ENCODE results near the gene C15orf40.
"Not testable (repeated sequence)": the region's sequence is repeated elsewhere in the genome, so short reads cannot be mapped to it uniquely, and the experiment has no call there.

C15orf40 gene

DNA sequence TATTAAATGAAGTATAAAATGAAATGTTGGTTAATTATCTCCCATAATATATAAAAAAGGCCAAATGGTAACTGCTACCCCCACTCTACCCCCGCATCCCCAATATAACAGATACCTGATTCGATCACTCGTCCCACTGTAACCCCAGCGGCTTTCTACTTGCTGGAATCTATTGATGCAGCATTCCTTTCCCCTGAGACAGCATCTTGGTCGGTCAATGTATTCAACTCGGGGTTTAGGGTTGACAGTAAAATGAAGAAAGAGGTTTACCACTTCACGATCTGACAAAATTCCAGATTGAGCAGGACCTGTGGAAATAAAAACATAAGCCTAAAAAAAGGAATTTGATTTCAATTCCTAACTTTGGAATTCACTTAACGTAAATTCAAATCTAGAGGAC is 18.6 kb upstream of the C15orf40 start:
- H3K36me3 ChIP-seq = peaks cover 87 to 97% (median 93%) of the 10 kb centered on the region in 11 experiments
- H3K4me2 ChIP-seq = no peak overlapping the region
- peaks cover 12 to 75% (median 52%) of the 10 kb centered on the region in 11 experiments; a peak in 20 of 22 replicates for H4K20me1 ChIP-seq

DNA sequence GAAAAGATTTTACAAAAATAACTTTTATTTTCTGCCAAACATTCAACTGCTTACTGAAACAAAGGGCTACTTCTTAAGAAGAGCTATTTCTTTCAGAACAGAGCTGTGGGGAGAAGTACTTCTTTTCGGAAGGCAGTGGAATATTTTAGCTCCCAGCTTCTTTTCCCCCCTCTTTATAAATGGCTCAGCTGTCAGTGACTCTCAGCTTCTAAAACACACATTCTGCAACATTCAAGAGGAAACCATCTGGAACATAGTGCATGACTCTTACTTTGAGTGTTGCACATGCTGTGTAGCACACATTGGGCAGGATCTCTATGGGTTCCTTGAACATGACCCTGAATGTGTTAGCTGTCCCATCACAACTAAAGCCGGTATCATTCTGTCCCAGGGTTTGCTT is 7.0 kb upstream of the C15orf40 start:
- 0 out of 22 replicates have a peak overlapping the region, but pooled peaks of 1 of the 11 experiments have one; percentile 19 for H3K9ac ChIP-seq
- no peak overlapping the region for H3K27ac ChIP-seq
- H3K36me3 ChIP-seq = peaks cover 56 to 87% (median 79%) of the 10 kb centered on the region in 11 experiments
- no peak overlapping the region for H3K4me3 ChIP-seq
- H4K20me1 ChIP-seq = peaks cover 0 to 39% (median 22%) of the 10 kb centered on the region in 11 experiments; a peak in 16 of 22 replicates
- H3K9me3 ChIP-seq (replicated peaks in 1 of 11) = peaks cover 0 to 5% (median 0%) of the 10 kb centered on the region in 11 experiments; a peak in 5 of 22 replicates
- TF ChIP-seq Cebpa-rat (IDR thresholded peaks at IDR 0.05) = no peak
- peaks cover under 1 to 29% (median 14%) of the 10 kb centered on the region in 10 experiments; a peak in 15 of 20 replicates for H3K4me1 ChIP-seq
- H3K4me2 ChIP-seq = no peak overlapping the region
- H3K27me3 ChIP-seq = no peaks in the 10 kb centered on the region

More for the DNA sequence above, 18.6 kb upstream of the C15orf40 start:
- no peaks in the 10 kb centered on the region for H3K4me1 ChIP-seq
- H3K9ac ChIP-seq = no peak overlapping the region
- peaks cover 11 to 25% (median 19%) of the 10 kb centered on the region in 11 experiments; a peak in 20 of 22 replicates for H3K9me3 ChIP-seq (replicated peaks in 1 of 11)
- no peak overlapping the region for H3K27ac ChIP-seq
- H3K4me3 ChIP-seq = no peak overlapping the region
- TF ChIP-seq Cebpa-rat (IDR thresholded peaks at IDR 0.05) = no peak
- no peaks in the 10 kb centered on the region for H3K27me3 ChIP-seq

DNA sequence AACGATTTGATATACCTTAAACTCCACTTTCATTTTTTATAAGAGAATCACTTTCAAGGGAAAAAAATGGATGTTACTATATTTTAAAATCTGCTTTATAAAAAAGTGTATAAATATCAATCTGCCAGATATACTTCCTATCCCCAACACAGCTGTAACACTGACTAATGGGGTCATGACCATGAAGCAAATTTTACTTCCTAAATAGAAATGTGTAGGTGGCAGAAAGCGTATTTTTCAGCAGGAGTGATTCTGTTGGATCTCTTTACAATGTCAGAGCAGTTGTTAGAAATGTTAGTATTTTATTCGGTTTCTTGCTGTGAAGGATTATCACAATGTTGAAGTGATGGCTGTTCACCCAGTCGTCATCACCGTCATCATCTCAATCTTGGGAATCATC is 5.5 kb upstream of the C15orf40 start:
- Histone ChIP-seq H4K20me1 (peaks cover 0 to 26% (median 13%) of the 10 kb centered on the region in 11 experiments; a peak in 13 of 22 replicates), H3K36me3 (peaks cover 46 to 75% (median 67%) of the 10 kb centered on the region in 11 experiments)
- no peak for TF ChIP-seq Cebpa-rat (IDR thresholded peaks at IDR 0.05)

DNA sequence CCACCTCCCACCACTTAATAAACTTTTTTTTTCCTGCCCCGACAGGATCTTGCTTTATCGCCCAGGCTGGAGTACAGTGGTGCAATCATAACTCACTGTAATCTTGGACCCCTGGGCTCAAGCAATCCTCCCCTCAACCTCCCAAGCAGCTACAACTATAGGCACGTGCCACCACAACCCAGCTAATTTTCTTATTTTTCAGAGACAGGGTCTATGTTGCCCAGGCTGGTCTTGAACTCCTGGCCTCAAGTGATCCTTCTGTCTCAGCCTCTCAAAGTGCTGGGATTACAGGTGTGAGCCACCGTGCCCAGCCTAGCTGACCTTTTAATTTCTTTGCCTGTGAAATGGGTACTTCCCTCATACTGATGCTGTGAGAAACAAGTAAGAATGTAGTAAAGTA is 3.9 kb upstream of the C15orf40 start:
- TF ChIP-seq Cebpa-rat (IDR thresholded peaks at IDR 0.05) = no peak
- Histone ChIP-seq H3K4me2 (no peak overlapping the region), H3K9me3 (replicated peaks in 1 of 11) (peaks cover 0 to 20% (median 0%) of the 10 kb centered on the region in 11 experiments; a peak in 7 of 22 replicates)

More for the DNA sequence above, 5.5 kb upstream of the C15orf40 start:
- Histone ChIP-seq H3K27ac (peak overlapping the region in 1 of 11 experiments; percentile 17; a peak in 1 of 22 replicates), H3K4me1 (peaks cover 15 to 45% (median 29%) of the 10 kb centered on the region in 10 experiments), H3K4me2 (peak overlapping the region in 3 of 11 experiments; percentile 25 to 63 (median 43); a peak in 5 of 22 replicates), H3K9ac (peak overlapping the region in 1 of 11 experiments; percentile 37; a peak in 2 of 22 replicates), H3K27me3 (no peaks in the 10 kb centered on the region), H3K9me3 (replicated peaks in 1 of 11) (peaks cover 0 to 20% (median 0%) of the 10 kb centered on the region in 11 experiments; a peak in 6 of 22 replicates), H3K4me3 (no peak overlapping the region)

DNA sequence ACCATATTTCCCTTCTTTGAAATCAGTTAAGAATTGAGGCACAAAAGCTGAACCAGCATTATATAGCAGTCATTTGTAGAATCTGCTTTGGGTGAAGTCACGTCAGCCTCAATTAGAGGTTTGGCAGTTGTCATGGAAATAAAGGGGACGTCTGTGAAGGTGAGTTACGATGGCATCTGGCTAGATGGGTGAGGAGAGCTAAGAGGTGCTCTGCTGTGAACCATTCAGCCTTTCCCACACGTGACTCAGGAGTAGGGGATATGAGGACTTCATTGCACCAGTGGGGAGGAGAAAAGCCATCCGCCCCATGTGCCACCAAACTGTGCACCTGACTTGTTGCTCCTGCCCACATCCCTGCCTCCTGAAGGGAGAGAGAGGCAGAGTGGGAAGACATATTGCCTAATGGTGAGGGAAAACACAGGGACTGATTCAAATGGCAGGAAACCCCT is 2.8 kb upstream of the C15orf40 start:
- H4K20me1 ChIP-seq = peaks cover 0 to 18% (median 0%) of the 10 kb centered on the region in 11 experiments; a peak in 7 of 22 replicates
- peaks cover 29 to 60% (median 49%) of the 10 kb centered on the region in 11 experiments for H3K36me3 ChIP-seq
- peaks cover 0 to 20% (median 0%) of the 10 kb centered on the region in 11 experiments; a peak in 7 of 22 replicates for H3K9me3 ChIP-seq (replicated peaks in 1 of 11)
- no peak for TF ChIP-seq Cebpa-rat (IDR thresholded peaks at IDR 0.05)
- peak overlapping the region in 6 of 11 experiments; percentile 3 to 88 (median 76); a peak in 6 of 22 replicates for H3K4me2 ChIP-seq
- H3K27ac ChIP-seq = no peak overlapping the region
- peaks cover 30 to 63% (median 42%) of the 10 kb centered on the region in 10 experiments for H3K4me1 ChIP-seq
- H3K27me3 ChIP-seq = no peaks in the 10 kb centered on the region
- H3K9ac ChIP-seq = no peak overlapping the region
- H3K4me3 ChIP-seq = no peak overlapping the region

More for the DNA sequence above, 3.9 kb upstream of the C15orf40 start:
- H4K20me1 ChIP-seq = peaks cover 0 to 18% (median 6%) of the 10 kb centered on the region in 11 experiments; a peak in 9 of 22 replicates
- no peak overlapping the region for H3K27ac ChIP-seq
- H3K36me3 ChIP-seq = peaks cover 31 to 60% (median 52%) of the 10 kb centered on the region in 11 experiments
- H3K27me3 ChIP-seq = no peaks in the 10 kb centered on the region
- no peak overlapping the region for H3K9ac ChIP-seq
- peaks cover 24 to 52% (median 37%) of the 10 kb centered on the region in 10 experiments for H3K4me1 ChIP-seq
- H3K4me3 ChIP-seq = no peak overlapping the region

DNA sequence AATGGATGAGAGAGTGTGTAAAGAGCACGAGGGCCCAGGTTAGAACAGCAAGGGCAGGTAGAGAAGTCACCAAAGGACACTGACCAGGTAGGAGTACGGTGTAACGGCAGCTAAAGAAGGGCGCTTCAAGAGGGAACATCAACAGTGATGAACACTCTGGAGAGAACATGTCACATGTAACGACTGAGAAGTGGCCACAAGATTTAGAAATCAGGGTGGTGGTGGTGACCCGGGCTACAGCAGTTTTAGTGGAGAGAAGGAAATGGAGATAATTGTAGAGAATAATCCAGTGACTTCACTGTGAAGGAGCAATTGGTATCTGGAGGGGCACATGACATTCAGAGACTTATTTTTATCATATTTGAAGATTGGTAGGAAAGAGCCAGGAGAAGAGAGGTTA is 1.2 kb upstream of the C15orf40 start:
- H3K4me1 ChIP-seq = peaks cover 30 to 61% (median 42%) of the 10 kb centered on the region in 10 experiments
- H4K20me1 ChIP-seq = peaks cover 0 to 12% (median 0%) of the 10 kb centered on the region in 11 experiments; a peak in 6 of 22 replicates
- H3K9me3 ChIP-seq (replicated peaks in 1 of 11) = peaks cover 0 to 20% (median 0%) of the 10 kb centered on the region in 11 experiments; a peak in 7 of 22 replicates
- peak overlapping the region; percentile 72 to 92 (median 82) for H3K4me2 ChIP-seq
- peaks cover 33 to 62% (median 51%) of the 10 kb centered on the region in 11 experiments for H3K36me3 ChIP-seq
- TF ChIP-seq Cebpa-rat (IDR thresholded peaks at IDR 0.05) = no peak
- peak overlapping the region in 9 of 11 experiments; percentile 84 to 92 (median 89); a peak in 17 of 22 replicates for H3K27ac ChIP-seq
- peak overlapping the region in 9 of 10 experiments; percentile 79 to 99 (median 90); a peak in 18 of 20 replicates for H3K4me3 ChIP-seq
- no peaks in the 10 kb centered on the region for H3K27me3 ChIP-seq
- H3K9ac ChIP-seq = peak overlapping the region in 10 of 11 experiments; percentile 87 to 95 (median 92); a peak in 8 of 22 replicates

DNA sequence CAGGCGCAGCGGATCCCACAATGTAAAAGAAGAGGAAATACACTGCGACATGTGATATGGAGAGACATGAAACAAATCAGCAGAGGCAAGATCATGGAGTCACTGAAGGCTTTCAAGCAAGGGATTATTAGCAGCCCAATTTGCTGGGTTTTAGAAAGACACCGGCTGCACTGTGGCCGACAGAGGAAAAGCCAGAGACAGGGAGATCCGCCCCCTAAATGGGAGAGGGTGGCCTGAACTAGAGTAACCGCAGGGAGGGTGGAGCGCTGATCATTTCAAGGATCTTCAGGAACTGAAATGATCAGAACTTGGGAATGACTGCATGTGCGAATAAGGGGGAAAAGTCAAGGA is 612 bp upstream of the C15orf40 start:
- H3K4me3 ChIP-seq = peak overlapping the region; percentile 79 to 99 (median 92)
- no peak for TF ChIP-seq Cebpa-rat (IDR thresholded peaks at IDR 0.05)

DNA sequence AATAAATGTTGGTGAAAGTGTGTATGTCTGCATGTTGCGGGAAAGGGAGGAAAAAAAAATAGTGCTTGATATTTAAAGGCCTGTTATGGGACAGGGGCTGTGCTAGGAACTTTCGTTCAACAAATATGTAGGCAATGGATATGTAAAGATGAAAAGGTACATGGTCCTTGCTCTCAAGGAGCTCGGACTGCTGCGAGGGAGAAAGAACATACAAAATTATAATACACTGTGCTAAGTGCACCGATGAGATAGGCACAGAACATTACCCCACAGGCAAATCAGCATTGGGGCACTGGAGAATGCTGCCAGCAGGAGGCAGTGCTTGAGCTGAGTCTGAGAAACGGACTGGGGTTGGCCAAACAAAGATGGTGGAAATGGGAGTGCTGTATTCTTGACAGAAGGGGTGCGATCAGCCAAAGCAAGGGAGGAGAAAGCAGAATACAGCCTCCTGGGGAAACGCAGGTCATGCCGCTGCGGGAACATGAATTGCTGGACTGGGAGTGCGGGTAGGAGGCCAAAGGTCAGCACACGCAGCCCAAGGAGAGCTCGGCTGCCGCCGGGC is 649 bp downstream of the C15orf40 start:
- no peak for TF ChIP-seq Cebpa-rat (IDR thresholded peaks at IDR 0.05)
- Histone ChIP-seq H3K27ac (peak overlapping the region; percentile 58 to 92 (median 89); a peak in 21 of 22 replicates), H3K27me3 (no peaks in the 10 kb centered on the region), H3K4me1 (peaks cover 27 to 52% (median 42%) of the 10 kb centered on the region in 10 experiments), H4K20me1 (peaks cover 0 to 13% (median 0%) of the 10 kb centered on the region in 11 experiments; a peak in 7 of 22 replicates), H3K4me3 (peak overlapping the region; percentile 79 to 99 (median 92)), H3K4me2 (peak overlapping the region; percentile 72 to 94 (median 82)), H3K36me3 (peaks cover 41 to 61% (median 51%) of the 10 kb centered on the region in 11 experiments), H3K9ac (peak overlapping the region; percentile 87 to 95 (median 90)), H3K9me3 (replicated peaks in 1 of 11) (peaks cover 0 to 20% (median 0%) of the 10 kb centered on the region in 11 experiments; a peak in 7 of 22 replicates)

More for the DNA sequence above, 612 bp upstream of the C15orf40 start:
- Histone ChIP-seq H3K4me1 (peaks cover 29 to 55% (median 42%) of the 10 kb centered on the region in 10 experiments), H3K9ac (peak overlapping the region; percentile 87 to 95 (median 90)), H3K9me3 (replicated peaks in 1 of 11) (peaks cover 0 to 20% (median 0%) of the 10 kb centered on the region in 11 experiments; a peak in 7 of 22 replicates), H3K27me3 (no peaks in the 10 kb centered on the region), H3K36me3 (peaks cover 34 to 62% (median 51%) of the 10 kb centered on the region in 11 experiments), H3K27ac (peak overlapping the region; percentile 58 to 92 (median 89); a peak in 21 of 22 replicates), H4K20me1 (peaks cover 0 to 12% (median 0%) of the 10 kb centered on the region in 11 experiments; a peak in 7 of 22 replicates), H3K4me2 (peak overlapping the region; percentile 72 to 92 (median 82))

DNA sequence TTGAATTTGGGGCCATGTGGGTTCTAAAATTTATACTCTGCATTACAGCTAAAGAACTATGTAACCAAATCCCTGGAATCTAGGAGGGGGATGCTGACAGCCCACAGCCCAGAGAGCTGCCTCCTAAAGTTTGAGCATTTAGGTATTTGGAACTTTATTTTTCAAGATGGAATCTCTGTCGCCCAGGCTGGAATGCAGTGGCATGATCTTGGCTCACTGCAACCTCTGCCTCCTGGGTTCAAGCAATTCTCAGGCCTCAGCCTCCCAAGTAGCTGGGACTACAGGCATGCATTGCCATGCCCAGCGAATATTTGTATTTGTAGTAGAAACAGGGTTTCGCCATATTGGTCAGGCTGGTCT is 10.8 kb downstream of the C15orf40 start:
- not testable (repeated sequence) for H4K20me1 ChIP-seq; H3K27ac ChIP-seq; H3K9me3 ChIP-seq (replicated peaks in 1 of 11); H3K27me3 ChIP-seq; H3K4me1 ChIP-seq
- Histone ChIP-seq H3K36me3 (peaks cover 11 to 29% (median 18%) of the 10 kb centered on the region in 11 experiments; a peak in 21 of 22 replicates), H3K9ac (peak overlapping the region in 6 of 11 experiments; percentile 62 to 74 (median 68); a peak in 8 of 22 replicates), H3K4me2 (peak overlapping the region in 4 of 11 experiments; percentile 57 to 82 (median 65); a peak in 7 of 22 replicates), H3K4me3 (peak overlapping the region in 1 of 10 experiments; percentile 37; a peak in 4 of 20 replicates)

Data from BLaER1 treated with 17β-estradiol and CSF1 and Interleukin-3, amounts not matched to agents 10 nM and 100 nM (cell line).